Measurements from ENCODE around the gene ZFAND3. TPM values are rescaled to one million over a fixed set of nuclear protein-coding genes. Genes with fewer than 3 reads are reported as not detected.

Gene ZFAND3
- total RNA-seq, 3 donors from 2014 or later: 34.1 to 53.0 (median 36.0) TPM

DNA sequence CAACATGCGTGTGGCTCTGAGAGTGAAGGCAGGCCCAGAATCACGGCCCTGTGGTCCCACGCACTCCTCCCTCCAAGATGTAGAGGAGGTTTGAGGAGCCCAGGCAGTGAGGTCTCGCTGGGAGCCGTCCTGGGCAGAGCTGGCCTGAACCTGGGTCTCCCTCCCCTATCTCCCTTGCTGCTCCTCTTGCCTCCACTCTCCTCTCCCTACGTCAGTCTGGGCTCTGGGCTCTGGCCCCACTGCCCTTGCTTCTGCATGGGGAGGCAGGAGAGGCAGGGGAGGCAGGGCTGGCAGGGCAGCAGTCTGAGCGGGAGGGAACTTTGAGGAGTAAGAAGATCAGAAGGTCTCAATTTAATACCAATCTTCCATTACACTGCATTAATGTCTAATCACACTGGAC, 375.1 kb downstream of the ZFAND3 start:
- intact Hi-C loops (cut with DNase I; ENCODE audit: low total_unique reads): no loop called here
- no peaks in the 10 kb centered on the region for H3K27me3 ChIP-seq
- TF ChIP-seq POLR2AphosphoS5 (IDR thresholded peaks at IDR 0.05) (no peak), POLR2A (IDR thresholded peaks at IDR 0.05) (no peak)
- TF ChIP-seq, protein P1, sequence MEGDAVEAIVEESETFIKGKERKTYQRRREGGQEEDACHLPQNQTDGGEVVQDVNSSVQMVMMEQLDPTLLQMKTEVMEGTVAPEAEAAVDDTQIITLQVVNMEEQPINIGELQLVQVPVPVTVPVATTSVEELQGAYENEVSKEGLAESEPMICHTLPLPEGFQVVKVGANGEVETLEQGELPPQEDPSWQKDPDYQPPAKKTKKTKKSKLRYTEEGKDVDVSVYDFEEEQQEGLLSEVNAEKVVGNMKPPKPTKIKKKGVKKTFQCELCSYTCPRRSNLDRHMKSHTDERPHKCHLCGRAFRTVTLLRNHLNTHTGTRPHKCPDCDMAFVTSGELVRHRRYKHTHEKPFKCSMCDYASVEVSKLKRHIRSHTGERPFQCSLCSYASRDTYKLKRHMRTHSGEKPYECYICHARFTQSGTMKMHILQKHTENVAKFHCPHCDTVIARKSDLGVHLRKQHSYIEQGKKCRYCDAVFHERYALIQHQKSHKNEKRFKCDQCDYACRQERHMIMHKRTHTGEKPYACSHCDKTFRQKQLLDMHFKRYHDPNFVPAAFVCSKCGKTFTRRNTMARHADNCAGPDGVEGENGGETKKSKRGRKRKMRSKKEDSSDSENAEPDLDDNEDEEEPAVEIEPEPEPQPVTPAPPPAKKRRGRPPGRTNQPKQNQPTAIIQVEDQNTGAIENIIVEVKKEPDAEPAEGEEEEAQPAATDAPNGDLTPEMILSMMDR (IDR thresholded peaks at IDR 0.05): no peak
- H3K4me3 ChIP-seq: no peak overlapping the region
- H3K27ac ChIP-seq: no peak overlapping the region
- H3K36me3 ChIP-seq: no peaks in the 10 kb centered on the region
- H3K4me1 ChIP-seq: no peaks in the 10 kb centered on the region
- no peak for DNase-seq (ENCODE audit: low spot score in 2 of 2)
- H3K9me3 ChIP-seq: no peaks in the 10 kb centered on the region

DNA sequence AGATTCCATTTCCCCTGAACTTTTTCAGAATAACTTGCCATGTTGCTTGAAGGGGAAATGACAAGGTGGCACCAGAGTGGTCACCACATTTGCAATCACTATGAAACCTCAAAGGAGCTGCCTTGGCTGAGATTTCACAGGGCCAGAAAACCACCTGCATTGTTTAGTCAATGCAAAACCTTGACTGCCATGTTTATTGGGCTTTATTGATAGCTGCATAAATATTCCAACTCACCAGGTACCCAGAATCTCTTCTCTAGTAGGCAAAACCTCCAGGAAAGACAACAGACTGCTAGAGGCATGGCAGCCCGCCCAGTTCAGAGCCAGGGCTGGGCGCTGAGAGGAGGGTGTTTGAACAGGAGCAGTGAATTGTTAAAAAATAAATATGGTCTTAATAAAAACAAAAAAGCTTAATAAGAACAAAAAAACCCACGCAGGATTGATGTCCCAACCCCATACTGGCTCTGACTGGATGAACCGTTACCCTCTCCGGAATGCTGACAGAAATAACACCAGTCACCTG, 375.6 kb downstream of the ZFAND3 start:
- no peak overlapping the region for H3K4me3 ChIP-seq
- no peaks in the 10 kb centered on the region for H3K36me3 ChIP-seq
- no peak for DNase-seq (ENCODE audit: low spot score in 2 of 2)
- no peak overlapping the region for H3K27ac ChIP-seq
- H3K9me3 ChIP-seq: no peaks in the 10 kb centered on the region
- TF ChIP-seq POLR2A (IDR thresholded peaks at IDR 0.05) (no peak), POLR2AphosphoS5 (IDR thresholded peaks at IDR 0.05) (no peak)
- TF ChIP-seq, protein P1 (IDR thresholded peaks at IDR 0.05): no peak
- no peaks in the 10 kb centered on the region for H3K27me3 ChIP-seq
- intact Hi-C loops (cut with DNase I; ENCODE audit: low total_unique reads): no loop called here
- H3K4me1 ChIP-seq: no peaks in the 10 kb centered on the region

DNA sequence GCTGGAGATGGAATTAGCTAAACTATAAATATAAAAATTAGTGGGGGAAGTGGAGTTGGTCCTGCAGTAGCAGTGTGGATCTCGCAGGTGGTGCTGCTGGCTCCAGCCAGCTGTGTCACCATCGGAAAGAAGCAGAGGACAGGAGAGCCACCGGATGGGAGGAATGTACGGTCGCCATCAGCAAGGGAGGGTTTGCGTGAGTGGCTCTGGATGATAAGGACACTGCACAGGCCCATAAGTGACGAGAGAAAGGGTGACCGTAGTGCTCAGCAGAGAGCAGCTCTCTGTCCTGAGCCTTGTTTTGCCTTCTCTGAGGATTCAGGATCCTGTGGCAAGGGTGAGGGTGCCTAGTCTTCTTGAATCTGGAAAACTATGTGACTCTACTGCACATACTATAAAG, 378.7 kb downstream of the ZFAND3 start:
- no peak overlapping the region for H3K4me3 ChIP-seq
- H3K36me3 ChIP-seq: no peaks in the 10 kb centered on the region
- no peak overlapping the region for H3K27ac ChIP-seq
- intact Hi-C loops (cut with DNase I; ENCODE audit: low total_unique reads): no loop called here
- H3K4me1 ChIP-seq: no peaks in the 10 kb centered on the region
- no peak for DNase-seq (ENCODE audit: low spot score in 2 of 2)
- no peaks in the 10 kb centered on the region for H3K27me3 ChIP-seq
- H3K9me3 ChIP-seq: no peaks in the 10 kb centered on the region
- TF ChIP-seq POLR2AphosphoS5 (IDR thresholded peaks at IDR 0.05) (no peak), POLR2A (IDR thresholded peaks at IDR 0.05) (no peak)
- TF ChIP-seq, protein P1 (IDR thresholded peaks at IDR 0.05): no peak

Other genes with a start within 250 kb of the ZFAND3 start
- gene MDGA1, start 121.8 kb upstream of the ZFAND3 start, total RNA-seq: 1 to 10 TPM; 1.6 to 4.3 (median 4.3) TPM